SJSA1 (cell line): ENCODE data around the gene ANXA2R. TPM values are rescaled to one million over a fixed set of nuclear protein-coding genes. Genes with fewer than 3 reads are reported as not detected.
A peak's percentile ranks its signal among the peaks of the same experiment; 100 is the strongest.
"Not testable (repeated sequence)": the region's sequence is repeated elsewhere in the genome, so short reads cannot be mapped to it uniquely, and the experiment has no call there.

Experiments
- DNase-seq, 2 experiments: peaks; one replicate each; pipeline ENCODE4 v3.0.0-alpha.2; 2015 to 2020; ENCODE audit warnings: low spot score in 2 of 2, low read depth in 1 of 2
- H3K27ac ChIP-seq: fragments of 250-450 bp; sonication (Bioruptor Pico); 2 replicates; pipeline ENCODE4 v1.5.1; 2020; ENCODE audit warnings: mild to moderate bottlenecking, moderate library complexity
- H3K27me3 ChIP-seq: fragments of 250-450 bp; sonication (Bioruptor Pico); replicated peaks from 2 replicates; pipeline ENCODE4 v1.5.1; 2020; ENCODE audit warnings: mild to moderate bottlenecking, moderate library complexity
- H3K36me3 ChIP-seq: fragments of 250-450 bp; sonication (Bioruptor Pico); 2 replicates; pipeline ENCODE4 v1.5.1; 2020; ENCODE audit warnings: mild to moderate bottlenecking
- H3K4me1 ChIP-seq: fragments of 250-450 bp; sonication (Bioruptor Pico); replicated peaks from 2 replicates; pipeline ENCODE4 v1.6.1; 2021; ENCODE audit warnings: mild to moderate bottlenecking
- H3K4me3 ChIP-seq: fragments of 250-450 bp; sonication (Bioruptor Pico); 2 replicates; pipeline ENCODE4 v1.5.1; 2020; ENCODE audit warnings: mild to moderate bottlenecking
- H3K9me3 ChIP-seq: fragments of 250-450 bp; sonication (Bioruptor Pico); replicated peaks from 2 replicates; pipeline ENCODE4 v1.5.1; 2020; ENCODE audit warnings: mild to moderate bottlenecking
- total RNA-seq: library from RNA; depleted of rRNA; stranded (reverse); fragments of >200 nt; shearing (Covaris generic); gene quantifications from 2 replicates; pipeline ENCODE4 v1.2.3, GENCODE V29; 2014; rRNA removed

Gene ANXA2R, protein sequence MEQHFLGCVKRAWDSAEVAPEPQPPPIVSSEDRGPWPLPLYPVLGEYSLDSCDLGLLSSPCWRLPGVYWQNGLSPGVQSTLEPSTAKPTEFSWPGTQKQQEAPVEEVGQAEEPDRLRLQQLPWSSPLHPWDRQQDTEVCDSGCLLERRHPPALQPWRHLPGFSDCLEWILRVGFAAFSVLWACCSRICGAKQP
- total RNA-seq: 1.4 and 2.5 TPM in 2 replicates

DNA sequence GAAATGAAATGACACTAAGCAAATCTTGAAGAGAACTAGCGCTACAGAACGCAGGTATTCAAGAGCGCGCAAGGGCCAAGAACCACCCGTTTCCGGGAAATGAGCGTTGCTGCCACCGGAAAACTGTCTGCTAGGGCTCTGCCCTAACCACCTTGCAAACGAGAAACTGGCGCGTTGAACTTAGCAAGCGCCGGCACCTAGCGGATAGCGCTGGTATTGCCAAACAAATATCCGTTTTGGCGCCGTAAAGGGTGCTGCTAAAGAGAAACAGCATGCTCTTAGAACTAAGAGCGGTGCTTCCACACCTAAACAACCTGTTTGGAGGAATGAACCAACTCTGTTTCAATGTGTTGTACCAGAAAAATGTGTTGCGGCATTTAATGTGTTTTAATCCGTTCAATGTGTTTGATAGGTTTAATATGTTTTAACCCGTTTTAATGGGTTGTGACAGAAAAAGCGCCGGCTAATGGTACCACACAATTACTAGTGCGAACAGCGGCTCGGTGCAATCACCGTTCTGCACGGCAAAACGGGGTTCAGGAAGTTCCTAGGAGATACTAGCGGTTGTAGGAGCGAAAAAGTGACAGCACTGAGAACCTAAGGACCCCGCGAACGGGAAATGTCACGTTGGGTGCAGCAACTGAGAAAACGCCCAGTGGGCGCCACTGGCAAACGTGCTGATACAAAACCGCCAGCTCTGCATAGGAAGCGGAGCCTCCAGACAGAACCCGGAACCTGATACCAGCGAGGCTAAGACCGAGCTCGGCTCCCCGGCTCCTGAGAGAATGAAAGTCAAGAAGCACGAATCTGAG, at the start of gene ANXA2R:
TSS of gene ANXA2R (minus strand) at position 33 of the 812 bp plus-strand sequence. CDS start 273 bp downstream, outside the sequence.
- Histone ChIP-seq H3K4me1 (peaks cover 6% of the 10 kb centered on the region; the same call in 1 of the 2 replicates), H3K27me3 (no peaks in the 10 kb centered on the region), H3K9me3 (no peaks in the 10 kb centered on the region), H3K36me3 (no peaks in the 10 kb centered on the region), H3K27ac (peak within 1 kb of the TSS; percentile 92), H3K4me3 (peak within 1 kb of the TSS; percentile 61)
- DNase-seq: peak; percentile 89 to 95

DNA sequence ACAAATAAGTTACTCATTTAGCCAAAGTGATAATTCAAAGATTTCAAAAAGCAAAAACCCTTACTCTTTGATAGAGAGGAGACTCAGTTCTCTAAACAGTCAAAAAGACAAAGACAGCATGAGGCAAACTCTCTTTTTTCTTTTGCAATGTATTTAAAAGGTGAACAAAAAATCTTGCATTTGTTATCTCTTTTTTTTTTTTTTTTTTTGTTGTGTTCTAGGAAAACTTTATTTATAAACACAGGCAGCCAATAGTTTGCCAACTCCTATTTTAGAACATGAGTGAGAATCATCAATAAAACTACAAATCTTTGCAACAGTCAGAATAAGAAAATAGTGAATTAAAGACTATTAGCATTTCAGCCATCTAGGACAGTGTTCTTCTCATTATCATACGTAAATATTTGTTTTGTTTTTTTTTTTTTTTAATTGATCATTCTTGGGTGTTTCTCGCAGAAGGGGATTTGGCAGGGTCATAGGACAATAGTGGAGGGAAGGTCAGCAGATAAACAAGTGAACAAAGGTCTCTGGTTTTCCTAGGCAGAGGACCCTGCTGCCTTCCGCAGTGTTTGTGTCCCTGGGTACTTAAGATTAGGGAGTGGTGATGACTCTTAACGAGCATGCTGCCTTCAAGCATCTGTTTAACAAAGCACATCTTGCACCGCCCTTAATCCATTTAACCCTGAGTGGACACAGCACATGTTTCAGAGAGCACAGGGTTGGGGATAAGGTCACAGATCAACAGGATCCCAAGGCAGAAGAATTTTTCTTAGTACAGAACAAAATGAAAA, 46.2 kb upstream of the ANXA2R start:
- H3K4me1 ChIP-seq, DNase-seq, H3K27me3 ChIP-seq, H3K36me3 ChIP-seq, H3K4me3 ChIP-seq, H3K27ac ChIP-seq, H3K9me3 ChIP-seq: not testable (repeated sequence)

DNA sequence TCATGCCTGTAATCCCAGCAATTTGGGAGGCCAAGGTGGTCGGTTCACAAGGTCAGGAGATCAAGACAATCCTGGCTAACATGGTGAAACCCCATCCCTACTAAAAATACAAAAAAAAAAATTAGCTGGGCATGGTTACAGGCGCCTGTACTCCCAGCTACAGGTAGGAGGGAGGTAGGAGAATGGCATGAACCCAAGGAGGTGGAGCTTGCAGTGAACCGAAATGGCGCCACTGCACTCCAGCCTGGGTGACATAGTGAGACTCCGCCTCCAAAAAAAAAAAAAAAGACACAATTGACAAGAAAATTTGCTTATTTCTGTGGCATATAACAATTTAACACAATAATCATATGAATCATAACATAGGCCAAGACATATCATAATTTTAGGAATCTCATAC, 45.3 kb upstream of the ANXA2R start:
- Histone ChIP-seq H3K27ac (no peak overlapping the region), H3K27me3 (no peaks in the 10 kb centered on the region), H3K9me3 (no peaks in the 10 kb centered on the region), H3K4me1 (no peaks in the 10 kb centered on the region), H3K36me3 (peaks cover 9% of the 10 kb centered on the region), H3K4me3 (no peak overlapping the region)
- DNase-seq: no peak

DNA sequence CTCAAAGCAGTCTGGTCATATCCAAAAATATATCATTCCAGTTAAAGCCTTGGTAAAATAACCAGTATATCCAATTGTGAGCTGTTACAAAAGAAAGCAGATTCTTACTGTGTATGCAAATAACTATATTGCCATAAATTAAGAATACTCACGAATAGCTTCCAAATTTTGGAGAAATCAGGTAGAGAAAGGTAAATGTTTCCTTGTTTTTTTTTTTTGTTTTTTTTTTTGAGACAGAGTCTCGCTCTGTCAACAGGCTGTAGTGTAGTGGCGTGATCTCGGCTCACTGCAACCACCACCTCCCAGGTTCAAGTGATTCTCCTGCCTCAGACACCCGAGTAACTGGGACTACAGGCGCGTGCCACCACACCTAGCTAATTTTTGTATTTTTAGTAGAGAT, 44.3 kb upstream of the ANXA2R start:
- H3K27me3 ChIP-seq, H3K4me1 ChIP-seq: not testable (repeated sequence)

DNA sequence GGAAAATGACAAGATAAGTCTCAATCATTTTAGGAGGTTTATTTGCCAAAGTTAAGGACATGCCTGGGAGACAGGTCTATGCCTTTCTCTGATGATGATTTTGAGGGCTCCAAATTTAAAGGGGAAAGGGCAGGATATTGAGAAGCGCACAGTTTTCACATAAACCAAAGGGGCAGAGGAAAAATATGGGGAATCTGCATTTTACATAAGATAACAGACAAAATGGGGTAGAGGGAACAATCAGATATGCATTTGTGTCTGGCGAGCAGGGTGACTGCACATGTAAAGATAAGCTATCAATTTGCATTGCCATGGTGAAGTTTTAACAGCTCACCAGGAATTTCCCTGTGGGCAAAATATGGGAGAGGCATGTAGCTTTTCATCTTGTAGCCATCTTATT, 41.2 kb upstream of the ANXA2R start:
- peaks cover 23% of the 10 kb centered on the region for H3K36me3 ChIP-seq
- H3K9me3 ChIP-seq, H3K27me3 ChIP-seq, DNase-seq, H3K27ac ChIP-seq, H3K4me3 ChIP-seq: not testable (repeated sequence)
- H3K4me1 ChIP-seq: peaks cover 12% of the 10 kb centered on the region

More for the DNA sequence above, 44.3 kb upstream of the ANXA2R start:
- not testable (repeated sequence) for DNase-seq, H3K27ac ChIP-seq, H3K4me3 ChIP-seq, H3K9me3 ChIP-seq
- H3K36me3 ChIP-seq: peaks cover 17% of the 10 kb centered on the region

DNA sequence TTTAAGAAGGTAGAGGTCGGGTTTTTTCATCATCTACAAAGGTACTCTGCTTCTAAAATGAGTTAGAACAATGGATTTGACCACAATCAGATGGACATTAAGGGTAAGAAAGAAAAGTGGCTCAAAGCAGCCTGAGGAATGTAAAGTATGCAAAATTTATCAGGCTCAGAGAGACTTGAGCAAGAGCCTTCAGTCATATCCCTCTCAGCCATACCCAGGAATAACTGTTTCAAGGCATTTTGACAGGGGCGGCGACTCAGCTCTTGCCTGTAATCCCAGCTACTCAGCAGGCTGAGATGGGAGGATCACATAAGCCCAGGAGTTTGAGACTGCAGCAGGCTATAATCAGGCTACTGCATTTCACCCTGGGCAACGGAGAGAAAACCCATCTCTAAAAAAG, 38.8 kb upstream of the ANXA2R start:
- Histone ChIP-seq H3K27ac (peak overlapping the region; percentile 20; the same call in 1 of the 2 replicates), H3K4me1 (peaks cover 12% of the 10 kb centered on the region), H3K36me3 (peaks cover 30% of the 10 kb centered on the region), H3K4me3 (no peak overlapping the region), H3K9me3 (no peaks in the 10 kb centered on the region), H3K27me3 (no peaks in the 10 kb centered on the region)
- DNase-seq: peak; percentile 68 to 73

DNA sequence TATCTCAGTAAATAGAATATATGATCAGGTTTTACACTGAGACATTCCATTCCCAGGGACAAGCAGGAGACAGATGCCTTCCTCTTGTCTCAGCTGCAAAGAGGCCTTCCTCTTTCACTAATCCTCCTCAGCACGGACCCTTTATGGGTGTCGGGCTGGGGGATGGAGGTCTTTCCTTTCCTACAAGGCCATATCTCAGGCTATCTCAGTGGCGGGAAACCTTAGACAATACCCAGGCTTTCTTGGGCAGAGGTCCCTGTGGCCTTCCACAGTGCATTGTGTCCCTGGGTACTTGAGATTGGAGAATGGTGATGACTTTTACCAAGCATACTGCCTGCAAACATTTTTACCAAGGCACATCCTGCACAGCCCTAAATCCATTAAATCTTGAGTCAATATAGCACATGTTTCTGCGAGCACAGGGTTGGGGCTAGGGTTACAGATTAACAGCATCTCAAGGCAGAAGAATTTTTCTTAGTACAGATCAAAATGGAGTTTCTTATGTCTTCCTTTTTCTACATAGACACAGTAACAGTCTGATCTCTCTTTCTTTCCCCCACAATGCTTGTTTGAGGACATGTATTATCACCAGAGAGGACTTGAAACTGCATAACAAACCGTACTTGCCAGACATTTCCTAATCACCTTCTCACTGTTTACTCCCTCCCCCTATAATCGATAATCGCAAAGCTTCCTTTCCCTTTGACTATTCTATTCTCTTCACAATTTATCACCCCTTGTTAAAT, 37.5 kb upstream of the ANXA2R start:
- H3K4me3 ChIP-seq, DNase-seq, H3K9me3 ChIP-seq, H3K27me3 ChIP-seq, H3K27ac ChIP-seq: not testable (repeated sequence)
- Histone ChIP-seq H3K36me3 (peaks cover 30% of the 10 kb centered on the region), H3K4me1 (peaks cover 12% of the 10 kb centered on the region)

DNA sequence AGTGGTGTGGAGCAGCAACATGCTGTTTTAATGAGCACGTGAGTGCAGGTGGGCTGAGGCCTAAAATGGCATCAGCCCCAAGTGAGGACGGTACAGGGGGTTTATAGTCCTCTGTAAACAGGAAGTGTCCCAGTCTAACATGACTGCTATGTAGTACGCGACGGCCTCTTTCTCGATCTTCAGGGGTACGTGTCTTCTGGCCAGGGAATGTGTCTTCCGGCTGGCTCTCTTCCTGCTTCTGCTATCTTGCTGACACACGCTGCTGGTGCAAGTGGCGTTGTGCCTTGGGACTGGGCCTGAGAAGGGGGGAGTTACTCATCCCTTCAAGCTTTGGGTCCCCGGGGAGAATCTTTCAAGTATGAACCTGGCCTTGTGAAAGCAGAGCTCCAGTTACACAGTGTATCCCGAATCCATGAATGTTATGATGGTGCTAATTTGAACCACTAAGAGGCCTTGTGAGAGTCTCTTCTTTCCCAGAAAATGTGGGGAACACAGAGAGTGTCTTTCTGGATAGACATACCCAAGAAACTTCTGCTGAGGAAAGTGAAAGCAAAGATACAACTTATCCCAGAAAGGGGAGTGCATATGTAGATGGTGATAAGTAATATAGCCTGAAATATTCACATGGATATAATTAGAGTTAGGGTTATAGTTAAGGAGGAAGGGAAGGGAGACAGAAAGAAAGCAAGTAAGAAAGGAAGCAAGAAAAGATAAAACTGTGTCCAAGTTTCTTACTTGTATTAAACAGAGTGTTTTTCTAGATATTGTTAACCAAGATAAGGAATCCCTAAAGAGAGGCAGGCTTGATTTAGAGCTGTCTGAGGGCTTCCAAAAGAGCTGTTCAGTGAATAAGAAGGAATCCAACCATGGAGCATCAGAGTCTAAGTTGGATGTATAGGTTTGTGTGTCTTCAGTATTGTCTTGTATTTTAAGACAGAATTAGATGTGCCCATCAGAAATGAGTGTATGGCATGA, 35.5 kb upstream of the ANXA2R start:
- Histone ChIP-seq H3K27me3 (no peaks in the 10 kb centered on the region), H3K36me3 (peaks cover 32% of the 10 kb centered on the region), H3K27ac (no peak overlapping the region), H3K9me3 (no peaks in the 10 kb centered on the region), H3K4me1 (peaks cover 12% of the 10 kb centered on the region), H3K4me3 (no peak overlapping the region)
- no peak for DNase-seq

DNA sequence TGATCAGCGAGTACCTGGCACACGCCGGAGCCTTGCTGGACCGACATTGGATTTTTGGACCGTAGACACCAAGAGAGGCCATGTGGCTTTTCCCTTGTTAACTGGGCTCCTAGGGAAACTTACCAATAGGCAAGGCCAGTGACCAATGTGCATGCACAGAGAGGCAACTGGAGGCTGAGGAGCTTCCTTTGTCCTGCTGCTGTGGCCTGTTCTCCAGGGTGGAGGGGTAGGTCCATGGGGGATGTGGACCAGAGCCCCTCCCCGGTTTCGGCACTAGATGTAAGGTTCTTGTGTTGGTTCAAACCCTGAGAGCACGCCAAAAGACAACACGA, 34.8 kb upstream of the ANXA2R start:
- no peaks in the 10 kb centered on the region for H3K27me3 ChIP-seq
- no peak for DNase-seq
- no peaks in the 10 kb centered on the region for H3K9me3 ChIP-seq
- H3K27ac ChIP-seq: no peak overlapping the region
- peaks cover 29% of the 10 kb centered on the region for H3K36me3 ChIP-seq
- H3K4me3 ChIP-seq: no peak overlapping the region
- H3K4me1 ChIP-seq: peaks cover 12% of the 10 kb centered on the region

DNA sequence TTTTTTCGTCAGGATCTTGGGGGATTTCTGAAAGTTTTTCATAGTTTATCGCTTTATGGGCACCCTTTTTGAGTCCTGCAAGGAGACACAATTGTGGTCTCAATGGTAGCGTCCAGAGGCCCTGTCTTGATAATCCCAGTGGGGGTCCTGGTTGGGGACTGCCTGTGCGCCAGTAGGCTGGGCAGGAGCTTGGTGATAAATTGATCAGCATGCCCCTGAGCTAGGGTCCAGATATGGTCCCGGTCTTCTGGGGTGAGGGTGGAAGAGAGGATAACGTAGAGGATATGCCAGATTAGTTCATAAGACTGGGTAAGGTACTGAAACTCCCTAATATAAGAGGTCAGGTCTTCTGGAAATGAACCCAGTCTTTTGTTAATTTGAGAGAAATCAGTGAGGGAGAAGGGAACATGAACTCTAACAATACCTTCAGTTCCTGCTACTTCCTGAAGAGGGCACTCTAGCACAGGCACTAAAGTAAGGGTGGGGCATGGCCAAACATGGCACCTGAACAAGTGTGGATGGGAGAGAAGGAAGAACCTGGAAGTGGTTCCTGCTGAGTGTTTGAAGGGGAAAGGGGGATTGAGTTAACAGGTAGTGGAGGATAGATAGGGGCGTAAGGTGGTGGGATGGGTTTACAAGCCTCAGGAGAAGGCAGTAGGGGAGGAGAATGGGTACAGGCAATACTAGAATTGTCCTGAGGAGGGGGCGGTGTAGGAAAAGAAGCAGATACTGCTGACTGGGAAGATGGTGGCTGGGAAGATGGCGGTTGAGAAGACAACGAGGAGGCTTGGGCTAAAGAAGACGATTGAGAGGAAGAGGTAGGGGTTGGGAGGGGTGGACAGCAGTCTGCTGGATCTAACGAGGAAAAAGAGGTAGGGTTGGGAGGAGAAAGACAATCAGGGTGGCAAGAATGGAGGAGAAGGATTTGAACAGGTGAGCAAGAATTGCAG, 33.8 kb upstream of the ANXA2R start:
- H3K36me3 ChIP-seq: peaks cover 31% of the 10 kb centered on the region
- no peaks in the 10 kb centered on the region for H3K27me3 ChIP-seq
- H3K4me3 ChIP-seq: no peak overlapping the region

DNA sequence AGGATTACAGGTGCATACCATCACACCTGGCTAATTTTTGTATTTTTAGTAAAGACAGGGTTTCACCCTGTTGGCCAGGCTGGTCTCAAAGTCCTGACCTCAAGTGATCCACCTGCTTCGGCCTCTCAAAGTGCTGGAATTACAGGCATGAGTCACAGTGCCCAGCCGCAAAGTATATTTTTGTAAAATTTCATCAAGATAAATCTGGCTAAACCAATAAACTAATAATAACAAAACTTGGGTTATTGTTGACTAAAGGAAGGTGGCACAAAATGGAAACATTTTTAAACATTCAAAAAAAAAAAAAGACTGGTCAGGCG, 29.2 kb upstream of the ANXA2R start:
- not testable (repeated sequence) for DNase-seq, H3K4me3 ChIP-seq, H3K9me3 ChIP-seq, H3K27ac ChIP-seq, H3K27me3 ChIP-seq
- Histone ChIP-seq H3K4me1 (peaks cover 23% of the 10 kb centered on the region), H3K36me3 (peaks cover 34% of the 10 kb centered on the region)

More for the DNA sequence above, 33.8 kb upstream of the ANXA2R start:
- Histone ChIP-seq H3K27ac (no peak overlapping the region), H3K4me1 (peaks cover 11% of the 10 kb centered on the region), H3K9me3 (no peaks in the 10 kb centered on the region)
- peak; percentile 41 to 59 for DNase-seq

DNA sequence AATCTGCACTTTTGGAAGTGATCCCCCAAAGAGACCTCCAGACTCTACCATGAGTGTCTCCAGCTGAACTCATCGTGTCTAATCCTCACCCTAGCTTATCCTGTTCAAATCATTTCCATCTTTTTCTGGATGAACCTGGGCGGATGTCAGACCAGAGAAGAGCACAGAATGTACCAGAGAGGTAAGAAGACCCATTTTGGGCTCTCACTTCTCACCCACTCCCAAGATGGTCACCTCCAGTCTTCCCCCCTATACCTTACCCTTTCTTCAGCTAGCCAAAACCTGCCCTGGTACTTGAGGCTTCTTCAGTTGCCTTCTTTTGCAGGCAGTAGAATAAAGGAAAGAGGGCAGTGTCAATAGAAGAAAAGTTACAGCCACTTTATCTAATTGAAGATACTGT, 27.9 kb upstream of the ANXA2R start:
- Histone ChIP-seq H3K4me3 (peak overlapping the region; percentile 70), H3K36me3 (peaks cover 34% of the 10 kb centered on the region)
- DNase-seq: no peak

More for the DNA sequence above, 27.9 kb upstream of the ANXA2R start:
- H3K27me3 ChIP-seq: no peaks in the 10 kb centered on the region
- H3K9me3 ChIP-seq: no peaks in the 10 kb centered on the region
- H3K4me1 ChIP-seq: peaks cover 32% of the 10 kb centered on the region
- peak overlapping the region; percentile 98 for H3K27ac ChIP-seq
